A549 (cell line): ENCODE results near the gene SCN1A. TPM values are rescaled to one million over a fixed set of nuclear protein-coding genes. Genes with fewer than 3 reads are reported as not detected.

Experiments used
- ATAC-seq, 2 experiments: fragments of 200-7000 bp in 1 of 2; fragments of >200 bp in 1 of 2; cut with Nextera tagmentation in 1 of 2; cut with Tn5 transposase in 1 of 2; 3 replicates each; pipeline versions ENCODE4 v1.8.0 to v1.9.1; 2018 to 2020; ENCODE audit warnings: mild to moderate bottlenecking in 1 of 2, moderate library complexity in 1 of 2
- CTCF ChIA-PET: fragments of 300-600 bp; sonication (Branson Sonifier 250); formaldehyde crosslinking; extraction: SDS; loops from one replicate; lab custom pipeline; 2021; ENCODE audit warnings: antibody characterized with exemption, inconsistent platforms; lab: Yijun Ruan, JAX
- POLR2A ChIA-PET: fragments of 350-600 bp; formaldehyde crosslinking; extraction: SDS; loops from one replicate; lab custom pipeline; 2021; ENCODE audit warnings: antibody characterized with exemption, inconsistent platforms; lab: Yijun Ruan, JAX
- DNase-seq, 2 experiments: peaks; one replicate each; pipeline versions ENCODE4 v3.0.0 to v3.0.0-alpha.2; 2011 to 2016; ENCODE audit warnings: low read depth in 1 of 2, low spot score in 1 of 2
- FAIRE-seq: peaks from 2 replicates; lab custom pipeline; 2011; peaks lifted over from hg19 to GRCh38; lab: Jason Lieb, UNC
- H3K27ac ChIP-seq, 2 experiments: fragments of >200 bp; sonication (Bioruptor Twin); formaldehyde crosslinking; 3 replicates each; pipeline ENCODE4 v1.5.1; 2016 to 2017
- H3K4me1 ChIP-seq: fragments of >200 bp; sonication (Bioruptor Twin); formaldehyde crosslinking; 3 replicates; pipeline ENCODE4 v1.6.1; 2016
- H3K4me2 ChIP-seq: fragments of >200 bp; sonication (Bioruptor Twin); formaldehyde crosslinking; 3 replicates; pipeline ENCODE4 v1.6.1; 2016
- H3K4me3 ChIP-seq: fragments of >200 bp; sonication (Bioruptor Twin); formaldehyde crosslinking; 3 replicates; pipeline ENCODE4 v1.5.1; 2016
- H3K9me3 ChIP-seq: fragments of >200 bp; sonication (Bioruptor Twin); formaldehyde crosslinking; 3 replicates; pipeline ENCODE4 v1.6.1; 2016
- BHLHE40 ChIP-seq: IDR thresholded peaks from 2 replicates; pipeline ENCODE4 v1.6.1; 2012; ENCODE audit warnings: low read depth, low read length, inconsistent platforms
- CEBPB ChIP-seq, 2 experiments: fragments of >200 bp in 1 of 2; sonication (Bioruptor Twin) in 1 of 2; formaldehyde crosslinking in 1 of 2; IDR thresholded peaks; 2 replicates each; pipeline ENCODE4 v1.6.1; 2012 to 2016
- CHD2 ChIP-seq: fragments of 150-350 bp; IDR thresholded peaks from 2 replicates; pipeline ENCODE4 v1.6.1; 2014; ENCODE audit warnings: low read length; ENCODE audit not compliant: partially characterized antibody
- CTCF ChIP-seq: fragments of >200 bp; sonication (Bioruptor Twin); formaldehyde crosslinking; IDR thresholded peaks from 3 replicates; pipeline ENCODE4 v1.5.1; 2016
- EHF ChIP-seq: fragments of 250-450 bp; sonication (Bioruptor Pico); IDR thresholded peaks from 2 replicates; pipeline ENCODE4 v1.5.0; 2020; ENCODE audit warnings: mild to moderate bottlenecking
- FOSB ChIP-seq: fragments of 250-450 bp; sonication (Bioruptor Pico); IDR thresholded peaks from 2 replicates; pipeline ENCODE4 v1.5.0; 2020; ENCODE audit warnings: mild to moderate bottlenecking, moderate library complexity
- GATA3 ChIP-seq: IDR thresholded peaks from 2 replicates; pipeline ENCODE4 v1.6.1; 2012; ENCODE audit warnings: borderline replicate concordance
- HES2 ChIP-seq: fragments of >200 bp; sonication (Bioruptor Twin); formaldehyde crosslinking; IDR thresholded peaks from 2 replicates; pipeline ENCODE4 v1.6.1; 2016
- HEYL ChIP-seq: fragments of 250-450 bp; sonication (Bioruptor Pico); IDR thresholded peaks from 2 replicates; pipeline ENCODE4 v1.8.0; 2021; ENCODE audit warnings: mild to moderate bottlenecking, moderate library complexity
- HOXA7 ChIP-seq: fragments of 250-450 bp; sonication (Bioruptor Pico); IDR thresholded peaks from 2 replicates; pipeline ENCODE4 v1.5.0; 2020; ENCODE audit warnings: mild to moderate bottlenecking, moderate library complexity
- JUNB ChIP-seq: fragments of >200 bp; sonication (Bioruptor Twin); formaldehyde crosslinking; IDR thresholded peaks from 2 replicates; pipeline ENCODE4 v1.6.1; 2016
- MAFK ChIP-seq: fragments of 450-650 bp; IDR thresholded peaks from 2 replicates; pipeline ENCODE4 v1.6.1; 2014; ENCODE audit not compliant: partially characterized antibody
- POLR2A ChIP-seq: IDR thresholded peaks from 2 replicates; pipeline ENCODE4 v1.6.1; 2012; ENCODE audit warnings: mild to moderate bottlenecking, low read length
- POLR2AphosphoS2 ChIP-seq: conservative IDR thresholded peaks from 2 replicates; pipeline ENCODE4 v1.6.1; 2012; ENCODE audit warnings: low read length, improper control_type of control experiment, inconsistent platforms
- RFX5 ChIP-seq: fragments of 450-650 bp; IDR thresholded peaks from 2 replicates; pipeline ENCODE4 v1.7.1; 2014; ENCODE audit warnings: antibody characterized with exemption, mild to moderate bottlenecking, moderate library complexity
- SREBF2 ChIP-seq: fragments of 450-650 bp; IDR thresholded peaks from 2 replicates; pipeline ENCODE4 v1.6.1; 2014; ENCODE audit warnings: mild to moderate bottlenecking, moderate library complexity
- ZNF302 ChIP-seq: fragments of 250-450 bp; sonication (Bioruptor Pico); IDR thresholded peaks from 2 replicates; pipeline ENCODE4 v1.9.0; 2021; ENCODE audit warnings: inconsistent platforms, mild to moderate bottlenecking, moderate library complexity
- WGBS: methylation state at CpG from one replicate; pipeline ENCODE4 v1.1.6; 2017; ENCODE audit errors: missing lambda C conversion rate; 5-methylcytosine and 5-hydroxymethylcytosine counted together
- polyA plus RNA-seq, 4 experiments: library from polyadenylated mRNA; depleted of rRNA in 3 of 4; stranded (reverse); fragments of >200 nt; fragmentation: RNase III in 1 of 4; extraction: RNeasy Plus Mini Kit Qiagen cat#74134 plus additional on column Dnase treatment in 1 of 4; gene quantifications; 2 replicates in 3 of 4; 3 replicates in 1 of 4; pipeline ENCODE4 v1.2.3, GENCODE V29; 2011 to 2017
- TF ChIP-seq, protein P1 (sequence below): fragments of 450-650 bp; IDR thresholded peaks from 2 replicates; pipeline ENCODE4 v1.6.1; 2014; ENCODE audit warnings: antibody characterized with exemption

Gene SCN1A
- polyA plus RNA-seq, 2 of the 4 experiments (the other 2 are of a cell fraction), result not detected

- no peak overlapping the region for H3K4me3 ChIP-seq
- no peak for TF ChIP-seq ZNF302 (CRISPR knock-in tag)
- peak; percentile 86 for TF ChIP-seq MAFK
- DNase-seq (peak in 1 of 2 experiments; percentile 22), FAIRE-seq (no peak), ATAC-seq (peak in 1 of 2 experiments; percentile 66; a peak in 2 of 6 replicates)
- H3K9me3 ChIP-seq, result no peaks in the 10 kb centered on the region
- CTCF ChIA-PET, result no interaction called here
- peak overlapping the region; percentile 51 for H3K4me2 ChIP-seq
- H3K27ac ChIP-seq, result peak overlapping the region; percentile 23 to 66; a peak in 4 of 6 replicates
- POLR2A ChIA-PET, result no interaction called here
- WGBS, result 31% methylated on average over 3 of the region's 3 CpGs
- H3K4me1 ChIP-seq, result peaks cover 11% of the 10 kb centered on the region; the same call in 2 of the 3 replicates
Measured at GRCh38 chr2:166091439-166091838, 36.4 kb downstream of the SCN1A start.

DNA sequence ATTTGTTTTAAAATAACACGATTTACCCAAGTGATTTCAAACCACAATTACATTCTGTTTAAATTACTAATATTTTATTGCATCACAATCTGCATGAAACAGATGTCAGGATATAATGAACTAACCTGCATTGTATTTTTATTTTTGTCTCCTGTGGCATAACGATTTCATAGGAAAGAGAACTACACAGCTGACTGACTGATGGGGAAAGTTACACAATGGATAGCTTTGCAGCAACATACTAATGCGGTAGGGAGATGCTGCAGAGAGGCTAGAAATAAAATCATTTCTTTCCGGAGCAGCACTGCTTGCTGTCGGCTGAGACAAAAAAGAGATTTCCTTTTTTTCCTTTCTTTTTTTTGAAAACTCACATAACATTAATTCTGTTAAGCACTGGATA lies 36.9 kb downstream of the SCN1A start:
- ChIA-PET CTCF (no interaction called here), POLR2A (no interaction called here)
- FAIRE-seq (no peak), DNase-seq (no peak), ATAC-seq (peak in 1 of 2 experiments; percentile 43; a peak in 2 of 6 replicates)
- Histone ChIP-seq H3K4me3 (no peak overlapping the region), H3K4me1 (peaks cover 11% of the 10 kb centered on the region; the same call in 2 of the 3 replicates), H3K4me2 (peak overlapping the region; percentile 51), H3K27ac (peak overlapping the region; percentile 23 to 40; a peak in 2 of 6 replicates), H3K9me3 (no peaks in the 10 kb centered on the region)
- WGBS, result 55% methylated on average over 5 of the region's 5 CpGs
- TF ChIP-seq HOXA7 (CRISPR knock-in tag) (no peak), POLR2AphosphoS2 (no peak), HES2 (no peak), CHD2 (no peak)

- FAIRE-seq, result no peak
- 75% methylated on average over 2 of the region's 2 CpGs for WGBS
- TF ChIP-seq CEBPB (IDR thresholded peaks at IDR 0.05), result peak in 1 of 2 experiments; percentile 3; a peak in 1 of 4 replicates
- no peak for TF ChIP-seq POLR2A
- Histone ChIP-seq H3K4me2 (no peak overlapping the region), H3K9me3 (no peaks in the 10 kb centered on the region), H3K4me1 (peaks cover 11% of the 10 kb centered on the region; the same call in 2 of the 3 replicates), H3K4me3 (no peak overlapping the region), H3K27ac (no peak overlapping the region)
- POLR2A ChIA-PET, result no interaction called here
- ATAC-seq, result no peak
- CTCF ChIA-PET, result no interaction called here
- DNase-seq, result no peak
Measured at GRCh38 chr2:166090346-166090745, 37.5 kb downstream of the SCN1A start.

DNA sequence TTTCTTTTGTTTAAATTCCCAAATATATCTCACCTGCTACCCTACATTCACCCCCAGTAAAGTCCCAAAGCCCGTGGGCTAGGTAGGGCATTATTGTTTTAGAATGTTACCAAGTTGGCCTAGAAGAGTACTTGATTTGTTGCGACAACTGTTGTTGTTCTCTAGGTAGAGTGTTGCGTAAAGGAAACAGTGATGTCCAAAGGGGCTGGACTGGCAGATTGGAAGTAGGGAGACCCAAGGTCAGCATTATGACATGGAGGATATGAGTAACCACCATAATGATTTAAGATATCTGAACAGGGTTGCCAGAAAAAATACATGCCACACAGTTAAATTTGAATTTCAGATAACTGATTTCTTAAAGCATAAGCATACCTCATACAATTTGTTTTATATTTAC lies 39.2 kb downstream of the SCN1A start:
- ChIA-PET CTCF (no interaction called here), POLR2A (no interaction called here)
- TF ChIP-seq MAFK, result no peak
- TF ChIP-seq POLR2A, result no peak
- no peak for TF ChIP-seq GATA3
- TF ChIP-seq SREBF2, result no peak
- no peak for TF ChIP-seq HES2
- TF ChIP-seq JUNB, result no peak
- TF ChIP-seq POLR2AphosphoS2, result no peak
- TF ChIP-seq, protein P1, sequence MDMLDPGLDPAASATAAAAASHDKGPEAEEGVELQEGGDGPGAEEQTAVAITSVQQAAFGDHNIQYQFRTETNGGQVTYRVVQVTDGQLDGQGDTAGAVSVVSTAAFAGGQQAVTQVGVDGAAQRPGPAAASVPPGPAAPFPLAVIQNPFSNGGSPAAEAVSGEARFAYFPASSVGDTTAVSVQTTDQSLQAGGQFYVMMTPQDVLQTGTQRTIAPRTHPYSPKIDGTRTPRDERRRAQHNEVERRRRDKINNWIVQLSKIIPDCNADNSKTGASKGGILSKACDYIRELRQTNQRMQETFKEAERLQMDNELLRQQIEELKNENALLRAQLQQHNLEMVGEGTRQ, result no peak
- no peak for TF ChIP-seq EHF
- no peak for TF ChIP-seq HEYL (CRISPR knock-in tag)
- peaks cover 11% of the 10 kb centered on the region; the same call in 2 of the 3 replicates for H3K4me1 ChIP-seq
- ATAC-seq, result no peak
- no peak overlapping the region for H3K4me2 ChIP-seq
- DNase-seq, result no peak
- FAIRE-seq, result no peak
- WGBS, result 72% methylated on average over 3 of the region's 3 CpGs
- no peak overlapping the region for H3K27ac ChIP-seq
- no peaks in the 10 kb centered on the region for H3K9me3 ChIP-seq
- H3K4me3 ChIP-seq, result no peak overlapping the region

DNA sequence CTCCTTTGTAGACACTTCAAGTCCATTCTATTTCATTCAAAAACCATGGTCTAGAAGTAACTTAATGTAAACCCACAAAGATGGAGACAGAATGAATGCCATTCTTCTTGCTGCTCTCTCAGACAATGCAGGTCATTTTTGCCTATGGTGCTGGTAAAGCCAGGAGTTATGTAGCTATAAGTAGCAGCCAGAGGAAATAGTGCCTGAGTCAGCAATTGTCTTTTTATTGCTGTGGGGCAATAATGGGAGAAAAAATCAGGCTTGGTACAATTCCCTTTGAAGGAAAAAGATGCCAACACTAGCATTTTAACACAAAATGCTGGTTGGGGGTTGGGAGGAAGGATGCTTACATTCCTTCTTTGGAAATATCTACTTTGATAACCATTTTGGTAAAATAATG lies 43.5 kb downstream of the SCN1A start:
- POLR2A ChIA-PET, result no interaction called here
- no peak for TF ChIP-seq CTCF
- no peak for TF ChIP-seq FOSB (CRISPR knock-in tag)
- no peak for TF ChIP-seq RFX5
- TF ChIP-seq BHLHE40, result no peak
- peak; percentile 77 for TF ChIP-seq MAFK

More for the DNA sequence above, 43.5 kb downstream of the SCN1A start:
- ATAC-seq (no peak), DNase-seq (no peak), FAIRE-seq (no peak)
- CTCF ChIA-PET, result no interaction called here
- no peaks in the 10 kb centered on the region for H3K4me1 ChIP-seq
- H3K4me2 ChIP-seq, result no peak overlapping the region
- H3K4me3 ChIP-seq, result no peak overlapping the region
- H3K9me3 ChIP-seq, result no peaks in the 10 kb centered on the region
- H3K27ac ChIP-seq, result no peak overlapping the region
